NT2/D1 (cell line): Measurements from ENCODE around the gene FGFBP2.

Experiments
- YY1 ChIP-seq: IDR thresholded peaks from 2 replicates; pipeline ENCODE4 v1.6.1; 2011; ENCODE audit not compliant: insufficient read length, insufficient read depth
- ZNF274 ChIP-seq: IDR thresholded peaks from 2 replicates; pipeline ENCODE4 v1.6.1; 2011; ENCODE audit warnings: mild to moderate bottlenecking, low read depth, low read length

GRCh38 chr4:15992167-15992485 is 29.2 kb upstream of the FGFBP2 start:
- TF ChIP-seq YY1 (no peak), ZNF274 (no peak)
